HUDEP-2 (cell line): ENCODE measurements around the gene UBFD1.
"Not testable (repeated sequence)": the region's sequence is repeated elsewhere in the genome, so short reads cannot be mapped to it uniquely, and the experiment has no call there.

ENCODE experiments used
- DNase-seq, 76 experiments: peaks; one replicate each; lab custom pipeline; 2025; ENCODE audit not compliant: unreplicated experiment in 76 of 76; lab: John Stamatoyannopoulos, UW

Gene UBFD1

GRCh38 chr16:23523876-23524385 is 33.6 kb upstream of the UBFD1 start:
- no peak for DNase-seq

- no peak for DNase-seq
Measured at GRCh38 chr16:23524886-23525285, 32.6 kb upstream of the UBFD1 start.

- no peak for DNase-seq
Measured at GRCh38 chr16:23527961-23528643, 29.4 kb upstream of the UBFD1 start.

GRCh38 chr16:23528644-23529310 is 28.8 kb upstream of the UBFD1 start:
- no peak for DNase-seq

GRCh38 chr16:23530062-23530461 is 27.5 kb upstream of the UBFD1 start:
- DNase-seq: no peak

GRCh38 chr16:23532448-23532847 is 25.1 kb upstream of the UBFD1 start:
- DNase-seq: no peak

GRCh38 chr16:23534868-23535860 is 22.4 kb upstream of the UBFD1 start:
- no peak for DNase-seq

GRCh38 chr16:23535901-23536300 is 21.6 kb upstream of the UBFD1 start:
- no peak for DNase-seq

GRCh38 chr16:23537390-23537789 is 20.1 kb upstream of the UBFD1 start:
- DNase-seq: no peak

GRCh38 chr16:23538919-23539278 is 18.6 kb upstream of the UBFD1 start:
- DNase-seq: no peak

- no peak for DNase-seq
Measured at GRCh38 chr16:23539984-23540816, 17.3 kb upstream of the UBFD1 start.

- DNase-seq: not testable (repeated sequence)
Measured at GRCh38 chr16:23540817-23541178, 16.7 kb upstream of the UBFD1 start.

GRCh38 chr16:23544436-23544835 is 13.1 kb upstream of the UBFD1 start:
- no peak for DNase-seq

- DNase-seq: no peak
Measured at GRCh38 chr16:23549938-23550337, 7.6 kb upstream of the UBFD1 start.

GRCh38 chr16:23552161-23552560 is 5.4 kb upstream of the UBFD1 start:
- no peak for DNase-seq

- DNase-seq: no peak
Measured at GRCh38 chr16:23554536-23554935, 3.0 kb upstream of the UBFD1 start.

GRCh38 chr16:23557779-23558702 is 514 bp downstream of the UBFD1 start:
- DNase-seq: peak in 3 of 76 experiments; percentile 19 to 33 (median 20)

- no peak for DNase-seq
Measured at GRCh38 chr16:23561586-23561985, 4.1 kb downstream of the UBFD1 start.

GRCh38 chr16:23562505-23562904 is 5.0 kb downstream of the UBFD1 start:
- DNase-seq: no peak
